Measurements from ENCODE around the gene COL1A1. TPM values are rescaled to one million over a fixed set of nuclear protein-coding genes. Genes with fewer than 3 reads are reported as not detected.
A peak's percentile ranks its signal among the peaks of the same experiment; 100 is the strongest.

The COL1A1 gene
- polyA plus RNA-seq, 1 of the 3 experiments (the other 2 are of a cell fraction): 1,461 TPM

- peak overlapping the region; percentile 84 to 90 for H3K27ac ChIP-seq (ENCODE audit: low read depth in 2 of 2, low read length in 1 of 2)
- no peaks in the 10 kb centered on the region for H3K36me3 ChIP-seq (replicated peaks in 1 of 2; ENCODE audit: control insufficient read depth in 1 of 2, insufficient read depth in 2 of 2, low read length in 1 of 2)
- no peak for TF ChIP-seq GABPA (IDR thresholded peaks at IDR 0.05; ENCODE audit: low read depth)
- TF ChIP-seq CHD2 (IDR thresholded peaks at IDR 0.05; ENCODE audit: low read length, partially characterized antibody): no peak
- no peak for TF ChIP-seq TAF1 (IDR thresholded peaks at IDR 0.05; ENCODE audit: borderline replicate concordance, low read depth, low read length)
- no peak for TF ChIP-seq MEF2A (IDR thresholded peaks at IDR 0.05; ENCODE audit: borderline replicate concordance, low read depth)
- TF ChIP-seq REST (IDR thresholded peaks at IDR 0.05; ENCODE audit: low read depth, low read length): no peak
- TF ChIP-seq RAD21 (IDR thresholded peaks at IDR 0.05; ENCODE audit: low read length): no peak
- no peak for TF ChIP-seq GATA2 (CRISPR knock-in tag; IDR thresholded peaks at IDR 0.05)
- no peak for TF ChIP-seq RXRA (IDR thresholded peaks at IDR 0.05; ENCODE audit: borderline replicate concordance, low read depth)
- no peak for TF ChIP-seq NRF1 (IDR thresholded peaks at IDR 0.05; ENCODE audit: low read depth, low read length)
- TF ChIP-seq EP300 (IDR thresholded peaks at IDR 0.05; ENCODE audit: borderline replicate concordance in 1 of 2, low read depth in 1 of 2, low read length in 1 of 2): no peak
- no peak for TF ChIP-seq RCOR1 (IDR thresholded peaks at IDR 0.05; ENCODE audit: low read length)
- no peak for TF ChIP-seq EZH2phosphoT487 (IDR thresholded peaks at IDR 0.05; ENCODE audit: borderline replicate concordance, low read depth)
- TF ChIP-seq, protein P1, sequence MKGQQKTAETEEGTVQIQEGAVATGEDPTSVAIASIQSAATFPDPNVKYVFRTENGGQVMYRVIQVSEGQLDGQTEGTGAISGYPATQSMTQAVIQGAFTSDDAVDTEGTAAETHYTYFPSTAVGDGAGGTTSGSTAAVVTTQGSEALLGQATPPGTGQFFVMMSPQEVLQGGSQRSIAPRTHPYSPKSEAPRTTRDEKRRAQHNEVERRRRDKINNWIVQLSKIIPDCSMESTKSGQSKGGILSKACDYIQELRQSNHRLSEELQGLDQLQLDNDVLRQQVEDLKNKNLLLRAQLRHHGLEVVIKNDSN (IDR thresholded peaks at IDR 0.05; ENCODE audit: borderline replicate concordance, low read depth): no peak
- no peak for TF ChIP-seq ELF1 (IDR thresholded peaks at IDR 0.05)
- TF ChIP-seq FOSL2 (IDR thresholded peaks at IDR 0.05; ENCODE audit: borderline replicate concordance, low read depth): no peak
- TF ChIP-seq YY1 (IDR thresholded peaks at IDR 0.05; ENCODE audit: low read depth): no peak
- TF ChIP-seq, protein P2, sequence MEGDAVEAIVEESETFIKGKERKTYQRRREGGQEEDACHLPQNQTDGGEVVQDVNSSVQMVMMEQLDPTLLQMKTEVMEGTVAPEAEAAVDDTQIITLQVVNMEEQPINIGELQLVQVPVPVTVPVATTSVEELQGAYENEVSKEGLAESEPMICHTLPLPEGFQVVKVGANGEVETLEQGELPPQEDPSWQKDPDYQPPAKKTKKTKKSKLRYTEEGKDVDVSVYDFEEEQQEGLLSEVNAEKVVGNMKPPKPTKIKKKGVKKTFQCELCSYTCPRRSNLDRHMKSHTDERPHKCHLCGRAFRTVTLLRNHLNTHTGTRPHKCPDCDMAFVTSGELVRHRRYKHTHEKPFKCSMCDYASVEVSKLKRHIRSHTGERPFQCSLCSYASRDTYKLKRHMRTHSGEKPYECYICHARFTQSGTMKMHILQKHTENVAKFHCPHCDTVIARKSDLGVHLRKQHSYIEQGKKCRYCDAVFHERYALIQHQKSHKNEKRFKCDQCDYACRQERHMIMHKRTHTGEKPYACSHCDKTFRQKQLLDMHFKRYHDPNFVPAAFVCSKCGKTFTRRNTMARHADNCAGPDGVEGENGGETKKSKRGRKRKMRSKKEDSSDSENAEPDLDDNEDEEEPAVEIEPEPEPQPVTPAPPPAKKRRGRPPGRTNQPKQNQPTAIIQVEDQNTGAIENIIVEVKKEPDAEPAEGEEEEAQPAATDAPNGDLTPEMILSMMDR (IDR thresholded peaks at IDR 0.05): no peak
- H2AFZ ChIP-seq (ENCODE audit: low read depth): peak overlapping the region; percentile 38; the same call in 1 of the 2 replicates
- H4K20me1 ChIP-seq (ENCODE audit: insufficient read depth): no peaks in the 10 kb centered on the region
- no peak overlapping the region for H3K4me3 ChIP-seq (ENCODE audit: low read depth in 2 of 2, low read length in 1 of 2)
- POLR2A ChIA-PET: no interaction called here
- H3K9ac ChIP-seq: peak overlapping the region; percentile 57
- WGBS (ENCODE audit: low lambda C conversion rate): 70% methylated on average over 6 of the region's 6 CpGs
- H3K4me1 ChIP-seq (ENCODE audit: control insufficient read depth in 1 of 2, insufficient read depth in 2 of 2, low read depth in 1 of 2, low read length in 1 of 2): peaks cover 22 to 48% of the 10 kb centered on the region in 2 experiments
- DNase-seq: no peak
- H3K9me3 ChIP-seq: no peaks in the 10 kb centered on the region
- H3K79me2 ChIP-seq (ENCODE audit: insufficient read depth): no peaks in the 10 kb centered on the region
- CTCF ChIA-PET: interaction anchor here (0.6 to 17.0 kb wide), 11 partner anchors 8 to 296 kb away, joined by 3 to 517 read pairs (median 5); partner anchors contain the start of genes CHAD, COL1A1 and TMEM92
- H3F3A ChIP-seq (replicated peaks; ENCODE audit: insufficient read depth): peaks cover 25% of the 10 kb centered on the region
- no peaks in the 10 kb centered on the region for H3K27me3 ChIP-seq (ENCODE audit: insufficient read depth)
- no peaks in the 10 kb centered on the region for H3K9me2 ChIP-seq
- H3K4me2 ChIP-seq: peak overlapping the region; percentile 62
These were observed 28.5 kb downstream of the COL1A1 start for GRCh38 chr17:50172936-50173334.
